H1 (cell line): Measurements from ENCODE around the gene COL25A1.

Source experiments
- EZH2 ChIP-seq: fragments of 200-600 bp; sonication (generic); IDR thresholded peaks from 2 replicates; pipeline ENCODE4 v1.7.1; 2012; ENCODE audit warnings: low read depth, mild to moderate bottlenecking, moderate library complexity, low read length, inconsistent platforms; ENCODE audit not compliant: severe bottlenecking
- TF ChIP-seq, protein P1 (sequence below), 3 experiments: IDR thresholded peaks; 1 replicate in 2 of 3; 2 replicates in 1 of 3; pipeline versions ENCODE4 v1.5.1 to v1.6.1; 2011; ENCODE audit warnings: low read length in 3 of 3, mild to moderate bottlenecking in 3 of 3, inconsistent platforms in 2 of 3, low read depth in 1 of 3, moderate library complexity in 1 of 3; ENCODE audit not compliant: insufficient read depth in 1 of 3; ENCODE audit errors: control extremely low read depth in 1 of 3

DNA sequence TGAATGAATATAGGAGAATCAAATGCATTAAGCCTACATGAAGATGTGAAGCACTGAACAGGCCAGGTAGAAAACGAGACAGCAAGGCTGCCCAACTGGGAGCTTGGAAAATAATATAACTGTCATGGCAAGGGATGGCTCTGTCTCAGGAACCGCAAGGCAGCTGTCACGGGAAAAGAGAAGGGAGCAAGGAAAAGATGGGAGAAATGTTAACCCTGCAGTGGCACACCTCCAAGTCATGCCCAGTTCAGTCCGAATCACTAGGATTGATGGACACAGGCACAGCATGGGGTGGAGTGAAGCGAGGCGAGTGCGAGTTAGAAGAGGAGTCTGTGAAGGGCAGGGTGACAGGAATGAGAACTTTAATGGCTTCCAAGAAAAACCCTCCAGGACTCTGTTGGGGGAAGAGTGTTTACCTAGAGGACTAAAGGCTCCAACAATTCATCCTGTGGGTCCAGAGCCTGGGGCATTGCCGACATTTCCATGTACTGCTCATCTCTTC, 395.5 kb downstream of the COL25A1 start:
- no peak for TF ChIP-seq EZH2
- TF ChIP-seq, protein P1, sequence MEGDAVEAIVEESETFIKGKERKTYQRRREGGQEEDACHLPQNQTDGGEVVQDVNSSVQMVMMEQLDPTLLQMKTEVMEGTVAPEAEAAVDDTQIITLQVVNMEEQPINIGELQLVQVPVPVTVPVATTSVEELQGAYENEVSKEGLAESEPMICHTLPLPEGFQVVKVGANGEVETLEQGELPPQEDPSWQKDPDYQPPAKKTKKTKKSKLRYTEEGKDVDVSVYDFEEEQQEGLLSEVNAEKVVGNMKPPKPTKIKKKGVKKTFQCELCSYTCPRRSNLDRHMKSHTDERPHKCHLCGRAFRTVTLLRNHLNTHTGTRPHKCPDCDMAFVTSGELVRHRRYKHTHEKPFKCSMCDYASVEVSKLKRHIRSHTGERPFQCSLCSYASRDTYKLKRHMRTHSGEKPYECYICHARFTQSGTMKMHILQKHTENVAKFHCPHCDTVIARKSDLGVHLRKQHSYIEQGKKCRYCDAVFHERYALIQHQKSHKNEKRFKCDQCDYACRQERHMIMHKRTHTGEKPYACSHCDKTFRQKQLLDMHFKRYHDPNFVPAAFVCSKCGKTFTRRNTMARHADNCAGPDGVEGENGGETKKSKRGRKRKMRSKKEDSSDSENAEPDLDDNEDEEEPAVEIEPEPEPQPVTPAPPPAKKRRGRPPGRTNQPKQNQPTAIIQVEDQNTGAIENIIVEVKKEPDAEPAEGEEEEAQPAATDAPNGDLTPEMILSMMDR (IDR thresholded peaks at IDR 0.05; ENCODE audit: control extremely low read depth in 1 of 3, insufficient read depth in 1 of 3, low read depth in 1 of 3, low read length in 3 of 3), result no peak
